Left hindlimb (tissue), 1 donor: Measurements from ENCODE around the gene F2.

ENCODE experiments used
- DNase-seq: peaks from one replicate; pipeline ENCODE4 v3.0.0-alpha.2; 2018

F2 gene

GRCh38 chr11:46743693-46744339 lies 24.8 kb downstream of the F2 start:
- DNase-seq, result no peak

GRCh38 chr11:46745328-46745727 lies 26.3 kb downstream of the F2 start:
- no peak for DNase-seq

- no peak for DNase-seq
These were observed 27.0 kb downstream of the F2 start for GRCh38 chr11:46745995-46746394.

GRCh38 chr11:46747150-46747549 lies 28.1 kb downstream of the F2 start:
- DNase-seq, result no peak

GRCh38 chr11:46755962-46756361 lies 36.9 kb downstream of the F2 start:
- DNase-seq, result no peak

GRCh38 chr11:46759196-46759595 lies 40.2 kb downstream of the F2 start:
- DNase-seq, result no peak

GRCh38 chr11:46760429-46761128 lies 41.6 kb downstream of the F2 start:
- DNase-seq, result no peak

- no peak for DNase-seq
These were observed 42.8 kb downstream of the F2 start for GRCh38 chr11:46761807-46762206.

GRCh38 chr11:46762248-46762647 lies 43.2 kb downstream of the F2 start:
- no peak for DNase-seq

GRCh38 chr11:46766656-46767055 lies 47.6 kb downstream of the F2 start:
- no peak for DNase-seq

GRCh38 chr11:46769636-46770221 lies 50.7 kb downstream of the F2 start:
- no peak for DNase-seq

- DNase-seq, result no peak
These were observed 57.9 kb downstream of the F2 start for GRCh38 chr11:46776878-46777277.

GRCh38 chr11:46778416-46778815 lies 59.4 kb downstream of the F2 start:
- no peak for DNase-seq
